Measurements from ENCODE around the gene RNF135. TPM values are rescaled to one million over a fixed set of nuclear protein-coding genes. Genes with fewer than 3 reads are reported as not detected.
"Not testable (repeated sequence)": the region's sequence is repeated elsewhere in the genome, so short reads cannot be mapped to it uniquely, and the experiment has no call there.

RNF135 gene
- total RNA-seq, 1 experiment from 2014 or later = 27.3 TPM

DNA sequence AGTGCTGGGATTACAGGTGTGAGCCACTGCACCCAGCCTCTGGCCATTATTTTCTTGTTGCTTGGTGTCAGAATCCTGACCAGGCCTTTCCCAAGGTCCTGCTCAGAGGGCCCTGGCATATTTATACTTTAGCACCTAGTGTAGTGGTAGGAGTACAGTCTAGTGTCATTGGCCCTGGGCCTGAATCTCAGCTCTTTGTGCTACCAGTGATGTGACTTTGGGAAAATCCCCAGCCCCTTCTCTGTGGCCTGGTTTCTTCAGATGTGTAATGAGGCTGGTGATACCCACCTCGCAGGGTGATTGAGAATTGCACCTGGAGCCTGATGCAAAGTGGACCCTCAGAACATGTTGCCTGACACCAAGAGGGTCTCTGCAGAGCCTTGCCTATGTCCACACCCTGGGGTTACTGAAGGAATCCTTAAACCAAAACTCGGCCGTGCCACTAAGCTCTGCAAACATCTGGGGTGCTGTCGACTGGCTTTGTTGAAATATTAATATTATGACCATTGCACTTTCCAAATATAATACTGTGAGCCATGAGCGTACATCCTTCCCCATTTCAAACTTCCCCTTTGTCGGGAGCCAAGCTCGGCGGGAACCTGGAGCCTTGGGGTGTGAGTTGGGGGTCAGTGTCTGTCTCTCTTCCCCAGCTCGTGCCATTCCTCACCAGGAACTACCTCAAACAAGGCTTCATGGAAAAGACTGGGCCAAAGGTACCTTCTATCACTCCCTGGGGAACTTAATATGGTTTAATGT lies 18.0 kb upstream of the RNF135 start:
- DNase-seq (ENCODE audit: extremely low read depth, low read depth) = no peak

DNA sequence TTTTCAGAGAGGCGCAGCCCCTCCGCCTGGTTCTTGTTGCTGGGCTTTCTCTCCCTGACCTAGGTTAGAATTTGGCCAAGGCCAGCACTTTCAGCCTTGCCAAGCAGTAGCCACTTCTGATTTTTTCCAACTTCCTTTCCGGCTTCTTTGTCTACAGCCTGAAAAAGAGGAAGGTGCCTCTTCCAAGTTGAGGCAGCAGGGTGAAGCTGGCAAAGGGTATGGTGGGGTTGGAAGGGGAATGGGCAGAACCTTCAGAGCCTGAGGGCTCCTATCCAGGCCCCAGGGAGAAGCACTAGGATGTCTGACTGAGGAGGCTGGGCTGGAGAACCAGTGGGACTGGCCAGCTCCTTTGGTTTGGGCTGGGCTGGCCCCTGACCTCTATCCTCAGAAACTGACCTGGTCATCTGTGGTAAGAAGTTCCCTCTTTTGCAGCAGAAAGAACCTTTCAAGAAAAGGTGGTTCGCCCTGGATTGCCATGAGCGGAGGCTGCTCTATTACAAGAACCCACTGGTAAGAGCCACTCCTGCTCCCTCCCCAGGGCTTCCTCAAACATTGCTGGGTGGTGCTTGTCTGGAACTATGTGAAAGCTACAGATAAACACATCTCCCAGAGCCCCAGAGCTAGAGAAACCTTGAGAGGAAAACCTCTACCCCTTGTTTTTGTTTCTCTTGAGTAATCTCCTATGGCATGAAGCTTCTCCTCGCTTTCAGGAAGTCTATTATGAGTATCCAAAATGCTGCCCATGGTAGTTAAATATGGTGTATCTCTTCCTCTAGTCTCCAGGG lies 16.6 kb upstream of the RNF135 start:
- DNase-seq (ENCODE audit: extremely low read depth, low read depth) = no peak

DNA sequence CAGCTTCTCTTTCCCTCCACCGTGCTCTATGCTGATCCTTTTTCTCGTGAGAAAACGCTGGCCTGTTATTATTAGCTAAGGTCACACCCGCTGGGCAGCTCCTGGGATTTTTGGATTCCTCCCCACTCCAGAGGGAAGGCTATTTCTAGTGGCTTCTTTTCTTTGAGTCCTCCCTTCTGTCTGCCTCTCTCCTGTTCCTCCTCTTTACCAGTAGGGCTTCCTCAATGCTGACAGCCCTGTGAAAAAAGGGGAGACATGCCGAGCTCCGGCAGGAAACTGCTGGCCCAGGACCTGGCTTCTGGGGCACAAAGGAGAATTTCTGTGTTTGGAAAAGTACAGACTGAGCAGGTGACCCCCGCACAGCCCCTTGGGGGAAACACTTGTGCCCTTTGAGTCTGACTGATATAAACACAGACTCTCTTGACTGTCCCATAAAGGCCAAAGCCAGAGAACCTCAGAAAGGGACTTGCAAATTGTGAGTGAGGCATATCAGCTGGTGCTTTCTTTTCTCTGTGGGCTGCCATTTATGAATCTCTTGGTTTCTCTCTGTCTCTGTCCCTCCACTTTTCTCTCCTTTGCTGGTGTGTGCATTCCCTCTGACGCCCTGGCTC lies 14.0 kb upstream of the RNF135 start:
- no peak for DNase-seq (ENCODE audit: extremely low read depth, low read depth)

DNA sequence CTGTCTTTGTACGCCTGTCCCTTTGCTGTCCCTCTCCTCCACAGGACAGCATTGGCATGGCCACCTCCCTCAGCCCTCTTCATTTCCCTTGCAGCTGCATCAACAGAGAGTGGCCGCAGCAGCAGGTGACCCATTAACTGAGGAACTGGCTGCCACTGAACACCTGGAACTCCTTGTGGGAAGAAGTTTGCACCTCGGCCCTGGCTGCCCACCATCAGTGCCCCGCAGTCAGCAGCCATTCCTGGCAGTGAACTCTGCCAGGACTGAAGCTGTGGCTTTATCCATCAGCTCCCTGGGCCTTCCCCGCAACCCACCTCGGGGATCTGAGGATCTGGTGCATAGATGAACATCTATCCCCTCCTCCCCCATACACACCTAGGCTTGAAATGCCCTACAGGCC lies 13.1 kb upstream of the RNF135 start:
- DNase-seq (ENCODE audit: extremely low read depth, low read depth) = no peak

DNA sequence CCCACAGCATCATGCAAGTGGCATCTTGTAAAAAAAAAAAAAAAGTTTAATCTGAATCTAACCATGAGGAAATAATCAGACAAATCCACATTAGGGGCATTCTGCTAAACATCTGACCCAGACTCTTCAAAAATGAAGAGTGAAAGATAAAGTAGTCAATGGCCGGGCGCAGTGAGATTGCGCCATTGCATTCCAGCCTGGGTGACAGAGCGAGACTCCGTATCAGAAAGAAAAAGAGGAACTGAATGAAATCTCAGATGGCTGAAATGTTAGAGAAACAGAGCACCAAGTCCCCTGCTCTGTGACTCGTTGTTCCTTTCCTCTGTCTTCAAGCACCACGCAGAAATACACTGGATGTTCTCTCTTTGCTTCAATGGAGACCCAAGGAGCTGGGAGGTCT lies 12.7 kb upstream of the RNF135 start:
- DNase-seq (ENCODE audit: extremely low read depth, low read depth) = no peak

DNA sequence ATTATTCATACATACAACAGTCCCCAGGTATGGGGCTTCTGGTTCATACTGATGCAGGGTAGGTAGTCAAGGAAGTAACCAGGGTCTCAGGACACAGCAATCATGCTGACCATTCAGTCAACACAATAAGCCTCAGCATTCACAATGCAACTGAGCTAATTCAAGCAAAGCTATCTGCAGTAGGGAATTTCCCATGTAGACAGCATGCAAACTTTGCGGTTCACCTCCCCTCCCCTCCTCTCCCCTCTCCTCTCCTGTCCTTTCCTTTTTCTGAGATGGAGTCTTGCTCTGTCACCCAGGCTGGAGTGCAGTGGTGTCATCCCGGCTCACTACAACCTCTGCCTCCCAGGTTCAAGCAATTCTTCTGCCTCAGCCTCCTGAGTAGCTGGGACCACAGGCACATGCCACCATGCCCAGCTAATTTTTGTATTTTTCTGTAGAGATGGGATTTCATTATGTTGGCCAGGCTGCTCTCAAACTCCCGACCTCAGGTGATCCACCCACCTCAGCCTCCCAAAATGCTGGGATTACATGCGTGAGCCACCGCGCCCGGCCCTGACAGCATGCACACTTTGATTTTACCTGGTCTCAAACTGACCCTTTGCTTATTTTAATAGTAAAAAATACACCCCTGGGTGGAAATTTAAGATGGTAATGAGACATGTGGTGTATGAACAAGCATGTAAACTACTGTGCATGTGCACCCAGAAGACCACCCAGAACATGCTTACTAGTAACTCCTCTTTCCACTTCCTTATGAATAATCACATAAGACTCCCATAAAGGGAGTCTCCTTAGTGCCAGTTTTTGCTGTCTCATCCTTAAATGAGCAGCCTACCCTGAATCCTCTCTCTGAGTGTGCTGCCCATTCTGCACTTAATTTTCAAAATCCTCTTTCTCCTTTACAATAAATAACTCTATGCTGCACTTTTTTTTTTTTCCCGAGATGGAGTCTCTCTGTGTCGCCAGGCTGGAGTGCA lies 9.3 kb upstream of the RNF135 start:
- peak; percentile 32 for DNase-seq (ENCODE audit: extremely low read depth, low read depth)

DNA sequence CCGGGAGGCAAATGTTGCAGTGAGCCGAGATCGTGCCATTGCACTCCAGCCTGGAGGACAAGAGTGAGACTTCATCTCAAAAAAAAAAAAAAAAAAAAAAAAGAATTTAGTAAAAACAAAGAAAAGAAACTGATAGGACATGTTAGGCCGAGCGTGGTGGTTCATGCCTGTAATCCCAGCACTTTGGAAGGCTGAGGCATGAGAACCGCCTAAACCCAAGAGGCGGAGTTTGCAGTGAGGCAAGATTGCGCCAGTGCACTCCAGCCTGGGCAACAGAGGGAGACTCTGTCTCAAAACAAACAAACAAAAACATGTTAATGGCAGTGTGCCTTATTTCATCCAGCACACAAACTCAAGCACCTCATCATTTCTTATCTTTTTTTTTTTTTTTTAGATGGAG lies 6.5 kb upstream of the RNF135 start:
- DNase-seq (ENCODE audit: extremely low read depth, low read depth) = not testable (repeated sequence)

DNA sequence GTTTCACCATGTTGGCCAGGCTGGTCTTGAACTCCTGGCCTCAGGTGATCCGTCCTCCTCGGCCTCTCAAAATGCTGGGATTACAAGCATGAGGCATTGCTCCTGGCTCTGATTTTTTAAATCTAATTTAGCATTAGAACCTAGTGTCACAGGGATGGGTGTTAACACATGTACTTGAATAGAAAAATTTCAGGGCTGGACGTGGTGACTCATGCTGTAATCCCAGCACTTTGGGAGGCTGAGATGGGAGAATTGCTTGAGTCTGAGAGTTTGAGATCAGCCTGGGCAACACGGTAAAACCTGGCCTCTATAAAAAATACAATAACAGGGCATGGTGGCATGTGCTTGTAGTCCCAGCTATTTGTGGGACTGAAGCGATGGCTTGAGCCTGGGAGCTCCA lies 6.0 kb upstream of the RNF135 start:
- DNase-seq (ENCODE audit: extremely low read depth, low read depth) = no peak

DNA sequence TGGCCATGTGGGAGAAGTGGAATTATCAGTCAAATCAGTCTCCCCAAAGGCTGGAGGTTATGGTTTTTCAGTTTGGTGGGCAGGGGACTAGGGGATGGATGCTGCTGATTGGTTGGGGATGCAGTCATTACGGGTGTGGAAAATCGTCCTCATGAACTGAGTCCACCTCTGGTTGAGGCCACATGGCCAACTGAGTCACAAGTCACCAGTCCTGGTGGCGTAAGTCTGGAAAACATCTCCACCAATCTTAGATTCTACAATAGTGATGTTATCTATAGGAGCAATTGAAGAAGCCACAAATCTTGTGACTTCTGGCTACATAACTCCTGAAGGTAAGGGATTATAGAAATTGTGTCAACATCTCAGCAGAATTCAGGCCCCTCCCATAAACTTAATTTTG lies 5.2 kb upstream of the RNF135 start:
- DNase-seq (ENCODE audit: extremely low read depth, low read depth) = no peak

DNA sequence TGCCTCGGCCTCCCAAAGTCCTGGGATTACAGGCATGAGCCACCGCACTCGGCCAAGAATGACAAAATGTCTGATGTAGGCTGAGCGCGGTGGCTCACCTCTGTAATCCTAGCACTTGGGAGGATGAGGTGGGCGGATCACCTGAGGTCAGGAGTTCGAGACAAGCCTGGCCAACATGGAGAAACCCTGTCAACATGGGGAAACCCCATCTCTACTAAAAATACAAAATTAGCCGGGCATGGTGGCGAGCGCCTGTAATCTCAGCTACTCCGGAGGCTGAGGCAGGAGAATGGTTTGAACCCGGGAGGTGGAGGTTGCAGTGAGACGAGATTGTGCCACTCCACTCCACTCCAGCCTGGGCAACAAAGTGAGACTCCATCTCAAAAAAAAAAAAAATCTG lies 2.9 kb upstream of the RNF135 start:
- not testable (repeated sequence) for DNase-seq (ENCODE audit: extremely low read depth, low read depth)

DNA sequence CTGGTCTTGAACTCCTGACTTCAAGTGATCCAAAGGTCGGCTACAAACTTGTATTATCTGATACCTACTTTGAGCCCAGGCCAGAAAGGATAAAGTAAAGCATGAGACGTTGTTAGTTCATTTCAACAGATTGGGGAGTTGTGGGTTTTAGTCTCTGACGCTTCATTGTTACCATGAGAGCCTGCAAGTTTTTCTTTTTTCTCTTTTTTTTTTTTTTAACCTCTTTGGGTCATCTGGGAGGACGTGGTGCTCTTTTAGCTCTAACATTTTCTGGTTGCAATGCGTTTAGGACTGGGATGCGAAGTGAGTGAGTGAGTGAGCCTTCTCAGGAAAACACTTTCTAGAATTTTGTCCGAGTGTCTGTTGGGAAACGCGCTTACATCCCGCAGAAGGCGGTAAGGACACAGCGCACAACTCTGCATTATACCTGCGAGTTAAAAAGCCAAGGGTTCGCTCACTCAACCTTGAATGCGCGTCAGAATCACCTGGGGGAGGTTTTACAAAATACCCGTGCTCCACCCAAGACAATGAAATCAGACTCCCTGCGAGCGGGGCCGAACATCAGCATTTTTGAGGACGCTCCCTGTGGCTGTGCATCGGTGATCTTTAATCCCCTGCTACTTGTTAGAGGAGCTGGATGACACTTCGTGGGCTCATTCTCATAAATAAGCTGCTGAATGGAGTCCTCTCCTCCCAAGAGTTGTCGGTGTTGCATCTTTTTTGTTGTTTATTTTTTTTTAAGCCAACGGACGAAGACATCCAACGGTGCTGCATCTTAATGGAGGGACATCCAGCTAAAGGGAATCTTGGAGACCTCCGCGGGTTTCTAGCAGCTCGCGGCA lies 629 bp upstream of the RNF135 start:
- DNase-seq (ENCODE audit: extremely low read depth, low read depth) = peak; percentile 7

DNA sequence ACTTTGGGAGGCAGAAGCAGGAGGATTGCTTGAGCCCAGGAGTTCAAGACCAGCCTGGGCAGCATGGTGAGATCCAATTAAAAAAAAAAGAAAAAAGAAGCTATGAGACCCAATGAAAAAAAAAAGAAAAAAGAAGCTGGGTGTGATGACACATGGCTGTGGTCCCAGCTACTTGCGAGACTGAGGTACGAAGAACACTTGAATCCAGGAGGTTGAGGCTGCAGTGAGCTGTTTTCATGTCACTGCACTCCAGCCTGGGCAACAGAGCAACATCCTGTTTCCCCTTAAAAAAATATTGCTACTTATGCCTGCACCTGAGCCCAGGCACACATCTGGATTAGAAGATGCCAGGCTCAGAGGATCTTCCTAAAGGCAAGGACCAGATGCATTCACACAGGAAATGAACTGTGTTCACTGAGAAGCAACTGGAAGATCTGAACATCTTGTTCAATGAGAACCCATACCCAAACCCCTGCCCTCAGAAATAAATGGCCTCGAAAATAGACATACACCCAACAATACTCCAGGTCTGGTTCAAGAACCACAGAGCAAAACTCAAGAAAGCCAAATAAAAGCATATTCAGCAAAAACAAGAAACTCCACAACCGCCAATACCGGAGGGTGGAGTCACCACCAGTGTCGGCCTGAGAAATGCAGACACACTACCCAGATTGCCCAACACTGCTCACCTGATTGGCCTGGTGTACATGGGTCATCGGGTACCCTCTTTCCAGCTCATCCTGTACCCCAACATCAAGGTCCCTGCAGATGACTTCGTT lies 4.4 kb downstream of the RNF135 start:
- DNase-seq (ENCODE audit: extremely low read depth, low read depth) = no peak

DNA sequence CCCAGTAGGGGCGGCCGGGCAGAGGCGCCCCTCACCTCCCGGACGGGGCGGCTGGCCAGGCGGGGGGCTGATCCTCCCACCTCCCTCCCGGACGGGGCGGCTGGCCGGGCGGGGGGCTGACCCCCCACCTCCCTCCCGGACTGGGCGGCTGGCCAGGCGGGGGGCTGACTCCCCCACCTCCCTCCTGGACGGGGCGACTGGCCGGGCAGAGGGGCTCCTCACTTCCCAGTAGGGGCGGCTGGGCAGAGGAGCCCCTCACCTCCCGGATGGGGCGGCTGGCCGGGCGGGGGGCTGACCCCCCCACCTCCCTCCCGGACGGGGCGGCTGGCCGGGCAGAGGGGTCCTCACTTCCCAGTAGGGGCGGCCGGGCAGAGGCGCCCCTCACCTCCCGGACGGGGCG lies 9.1 kb downstream of the RNF135 start:
- not testable (repeated sequence) for DNase-seq (ENCODE audit: extremely low read depth, low read depth)

DNA sequence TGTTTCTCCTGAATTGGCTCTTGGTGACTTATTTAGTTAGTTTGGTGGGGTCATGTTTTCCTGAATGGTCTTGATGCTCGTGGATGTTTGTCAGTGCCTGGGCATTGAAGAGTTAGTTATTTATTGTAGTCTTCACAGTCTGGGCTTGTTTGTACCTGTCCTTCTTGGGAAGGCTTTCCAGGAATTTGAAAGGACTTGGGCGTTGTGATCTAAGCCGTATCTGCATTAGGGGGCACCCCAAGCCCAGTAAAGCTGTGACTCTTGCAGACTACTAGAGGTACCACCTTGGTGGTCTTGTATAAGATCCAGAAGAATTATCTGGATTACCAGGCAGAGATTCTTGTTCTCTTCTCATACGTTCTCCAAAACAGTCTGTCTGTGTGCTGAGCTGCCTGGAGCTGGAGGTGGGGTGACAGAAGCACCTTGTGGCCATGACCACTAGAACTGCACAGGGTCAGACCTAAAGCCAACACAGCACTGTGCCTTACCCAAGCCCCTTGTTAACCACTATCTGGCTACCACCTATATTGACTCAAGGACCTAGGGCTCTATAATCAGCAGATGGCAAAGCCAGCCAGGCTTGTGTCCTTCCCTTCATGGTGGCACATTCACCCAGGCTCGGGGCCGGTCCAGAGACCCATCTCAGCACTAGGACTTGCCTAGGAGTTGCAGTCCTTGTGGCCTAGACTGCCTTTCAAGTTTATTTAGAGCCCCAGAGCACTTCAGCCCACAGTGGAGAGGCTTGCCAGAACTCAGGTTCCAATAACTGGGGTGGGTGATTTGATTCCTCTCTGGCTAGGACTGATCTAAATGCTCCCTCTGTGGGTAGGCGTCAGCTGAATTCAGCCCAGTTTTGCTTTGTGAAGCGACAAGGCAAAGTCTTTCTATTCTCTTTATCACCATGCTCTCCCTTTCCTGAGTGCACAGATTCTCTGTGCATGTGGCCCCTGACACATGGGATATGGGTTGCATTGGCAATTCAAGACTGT lies 11.0 kb downstream of the RNF135 start:
- DNase-seq (ENCODE audit: extremely low read depth, low read depth) = no peak

DNA sequence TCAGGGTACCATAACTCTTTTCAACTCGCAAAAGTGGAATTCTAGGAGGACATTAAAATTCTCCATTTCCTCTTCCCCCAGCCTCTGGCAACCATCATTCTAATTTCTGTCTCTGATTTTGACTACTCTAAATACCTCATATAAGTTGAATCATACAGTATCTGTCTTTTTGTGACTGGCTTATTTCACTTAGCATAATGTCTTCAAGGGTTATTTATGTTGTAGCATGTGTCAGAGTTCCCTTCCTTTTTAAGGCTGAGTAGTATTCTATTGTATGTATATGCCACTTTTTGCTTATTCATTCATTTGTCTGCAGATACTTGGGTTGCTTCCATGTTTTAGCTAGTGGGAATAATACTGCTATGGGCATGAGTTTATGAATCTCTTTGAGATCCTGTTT lies 12.0 kb downstream of the RNF135 start:
- no peak for DNase-seq (ENCODE audit: extremely low read depth, low read depth)

DNA sequence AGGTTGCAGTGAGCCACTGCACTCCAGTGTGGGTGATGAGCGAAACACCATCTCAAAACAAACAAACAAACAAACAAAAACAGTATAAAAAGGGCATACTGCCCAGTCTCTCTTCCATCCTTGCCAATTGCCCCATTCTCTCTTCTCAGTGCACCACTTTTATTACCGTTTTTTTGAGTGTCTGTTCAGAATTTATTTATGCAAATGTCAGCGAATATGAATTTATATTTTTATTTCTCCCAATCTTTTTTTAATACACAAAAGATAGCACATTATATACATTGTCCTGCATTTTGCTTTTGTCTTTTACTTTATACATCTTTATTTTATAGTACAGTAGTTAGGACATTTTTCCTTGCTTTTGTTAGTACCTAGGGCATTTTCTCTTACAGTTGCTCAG lies 19.6 kb downstream of the RNF135 start:
- no peak for DNase-seq (ENCODE audit: extremely low read depth, low read depth)

DNA sequence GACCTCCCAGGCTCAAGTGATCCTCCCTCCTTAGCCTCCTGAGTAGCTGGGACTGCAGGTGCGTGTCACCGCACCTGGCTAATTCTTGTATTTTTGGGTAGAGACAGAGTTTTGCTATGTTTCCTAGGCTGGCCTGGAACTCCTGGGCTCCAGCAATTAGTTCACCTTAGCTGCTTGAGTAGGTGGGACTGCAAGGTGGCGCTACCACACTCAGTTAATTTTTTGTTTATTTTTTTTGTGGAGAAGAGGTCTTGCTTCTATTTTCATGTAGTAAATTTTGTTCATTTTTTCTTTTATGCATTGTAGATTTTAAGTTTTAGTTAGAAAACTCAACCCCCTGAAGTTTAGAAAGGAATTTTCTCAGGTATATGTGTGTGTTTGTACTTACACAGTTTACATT lies 21.7 kb downstream of the RNF135 start:
- no peak for DNase-seq (ENCODE audit: extremely low read depth, low read depth)

DNA sequence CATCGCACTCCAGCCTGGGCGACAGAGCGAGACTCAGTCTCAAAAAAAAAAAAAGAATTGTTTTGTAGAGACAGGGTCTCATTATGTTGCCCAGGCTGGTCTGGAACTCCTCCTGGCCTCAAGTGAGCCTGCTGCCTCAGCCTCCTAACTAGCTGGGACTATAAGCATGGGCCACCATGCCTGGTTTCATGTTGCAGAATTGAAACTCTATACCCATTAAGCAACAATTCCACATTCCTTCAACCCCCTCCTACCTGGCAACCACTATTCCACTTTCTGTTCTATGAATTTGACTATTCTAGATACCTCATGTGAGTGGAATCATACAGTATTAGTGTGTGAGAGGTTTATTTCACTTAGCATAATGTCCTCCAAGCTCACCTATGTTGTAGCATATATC lies 24.5 kb downstream of the RNF135 start:
- DNase-seq (ENCODE audit: extremely low read depth, low read depth) = no peak
